HCT116 (cell line): ENCODE results near the gene CDCP2. TPM values are rescaled to one million over a fixed set of nuclear protein-coding genes. Genes with fewer than 3 reads are reported as not detected.

ENCODE experiments used
- ATAC-seq: fragments of 200-7000 bp; cut with Tn5 transposase; 2 replicates; pipeline ENCODE4 v1.9.1; 2020; ENCODE audit warnings: mild to moderate bottlenecking, moderate library complexity
- BruUV-seq: library from RNA; stranded (reverse); fragments of 400-500 nt; replicated peaks from 2 replicates; lab custom pipeline; 2021; lab: Mats Ljungman, UMichigan
- CTCF ChIA-PET: fragments of 300-600 bp; sonication (Branson Sonifier 250); formaldehyde crosslinking; loops from one replicate; lab custom pipeline; 2021; ENCODE audit warnings: antibody characterized with exemption; lab: Charles Lee
- POLR2A ChIA-PET: fragments of 300-600, 350-600 bp; sonication (Branson Sonifier 250); formaldehyde crosslinking; loops from one replicate; lab custom pipeline; 2021; ENCODE audit warnings: antibody characterized with exemption; lab: Charles Lee
- RAD21 ChIA-PET, 2 experiments: fragments of 300-600 bp; sonication (Branson Sonifier 250); formaldehyde crosslinking; loops; one replicate each; lab custom pipeline; 2023; ENCODE audit warnings: low total read pairs in 2 of 2; ENCODE audit not compliant: uncharacterized antibody in 2 of 2, unreplicated experiment in 2 of 2, low non-redundant PET in 1 of 2; lab: Charles Lee
- DNase-seq: peaks from one replicate; pipeline ENCODE4 v3.0.0-alpha.2; 2010; ENCODE audit warnings: low read depth, low spot score
- H2AFZ ChIP-seq: fragments of 200-600 bp; shearing (Covaris generic), sonication (generic); 2 replicates; pipeline ENCODE4 v1.6.1; 2017; ENCODE audit warnings: low read depth, mixed run types, mixed read lengths, antibody characterized with exemption, low read length; ENCODE audit not compliant: poor library complexity, severe bottlenecking
- H3K27ac ChIP-seq: 2 replicates; pipeline ENCODE4 v1.5.1; 2012; ENCODE audit warnings: low read depth, low read length
- H3K27me3 ChIP-seq: fragments of 200-600 bp; sonication (generic); 2 replicates; pipeline ENCODE4 v1.6.1; 2016; ENCODE audit warnings: mixed run types, low read length, mixed read lengths; ENCODE audit not compliant: insufficient read depth
- H3K36me3 ChIP-seq, 2 experiments: fragments of 200-500 bp in 1 of 2; fragments of 200-600 bp in 1 of 2; sonication (Bioruptor generic) in 1 of 2; sonication (generic) in 1 of 2; 2 replicates each; pipeline versions ENCODE4 v1.5.1 to v1.6.1; 2014 to 2016; ENCODE audit warnings: low read length in 2 of 2, inconsistent platforms in 1 of 2, mixed read lengths in 1 of 2, mixed run types in 1 of 2; ENCODE audit not compliant: insufficient read depth in 2 of 2, control insufficient read depth in 1 of 2
- H3K4me1 ChIP-seq, 2 experiments: fragments of 200-600 bp in 1 of 2; sonication (generic) in 1 of 2; 2 replicates each; pipeline versions ENCODE4 v1.5.1 to v1.6.1; 2012 to 2017; ENCODE audit warnings: low read length in 2 of 2, inconsistent platforms in 1 of 2, mild to moderate bottlenecking in 1 of 2, mixed read lengths in 1 of 2, mixed run types in 1 of 2, moderate library complexity in 1 of 2; ENCODE audit not compliant: insufficient read depth in 2 of 2, control insufficient read depth in 1 of 2
- H3K4me2 ChIP-seq: fragments of 200-600 bp; sonication (generic); 2 replicates; pipeline ENCODE4 v1.6.1; 2017; ENCODE audit warnings: mixed run types, low read length, mixed read lengths
- H3K4me3 ChIP-seq, 2 experiments: fragments of 200-600 bp in 1 of 2; sonication (generic) in 1 of 2; replicated peaks in 1 of 2; 2 replicates each; pipeline ENCODE4 v1.5.1; 2011 to 2016; ENCODE audit warnings: low read length in 2 of 2, control low read depth in 1 of 2, low read depth in 1 of 2, mild to moderate bottlenecking in 1 of 2, mixed read lengths in 1 of 2, mixed run types in 1 of 2
- H3K79me2 ChIP-seq: fragments of 200-600 bp; sonication (generic); 2 replicates; pipeline ENCODE4 v1.6.1; 2017; ENCODE audit warnings: mild to moderate bottlenecking, mixed run types, low read length, moderate library complexity, mixed read lengths; ENCODE audit not compliant: insufficient read depth
- H3K9ac ChIP-seq: fragments of 200-600 bp; sonication (generic); 2 replicates; pipeline ENCODE4 v1.6.1; 2016; ENCODE audit warnings: low read length, mixed read lengths
- H3K9me2 ChIP-seq: fragments of 200-600 bp; sonication (generic), shearing (Covaris generic); 2 replicates; pipeline ENCODE4 v1.6.1; 2017; ENCODE audit warnings: mixed run types, mild to moderate bottlenecking, moderate library complexity; ENCODE audit not compliant: insufficient read depth
- H3K9me3 ChIP-seq, 2 experiments: fragments of 200-500 bp in 1 of 2; fragments of 200-600 bp in 1 of 2; sonication (Bioruptor generic) in 1 of 2; sonication (generic) in 1 of 2; 2 replicates each; pipeline ENCODE4 v1.6.1; 2014 to 2017; ENCODE audit warnings: low read length in 2 of 2, mixed read lengths in 2 of 2, inconsistent platforms in 1 of 2, low read depth in 1 of 2, mild to moderate bottlenecking in 1 of 2, mixed run types in 1 of 2, moderate library complexity in 1 of 2; ENCODE audit not compliant: control insufficient read depth in 1 of 2, insufficient read depth in 1 of 2
- H4K20me1 ChIP-seq: fragments of 200-600 bp; sonication (generic), shearing (Covaris generic); 2 replicates; pipeline ENCODE4 v1.6.1; 2017; ENCODE audit warnings: mixed run types, mild to moderate bottlenecking, moderate library complexity; ENCODE audit not compliant: insufficient read depth
- CEBPB ChIP-seq: IDR thresholded peaks from 2 replicates; pipeline ENCODE4 v1.6.1; 2012; ENCODE audit warnings: low read depth
- ELF1 ChIP-seq: IDR thresholded peaks from 2 replicates; pipeline ENCODE4 v1.6.1; 2012; ENCODE audit warnings: low read depth, borderline replicate concordance
- EZH2 ChIP-seq: fragments of 200-600 bp; sonication (generic); IDR thresholded peaks from 2 replicates; pipeline ENCODE4 v1.6.1; 2017; ENCODE audit warnings: antibody characterized with exemption, mixed run types
- FOSL1 ChIP-seq: IDR thresholded peaks from 2 replicates; pipeline ENCODE4 v1.6.1; 2012; ENCODE audit warnings: low read depth
- JUND ChIP-seq: IDR thresholded peaks from 2 replicates; pipeline ENCODE4 v1.6.1; 2012
- POLR2A ChIP-seq: IDR thresholded peaks from 2 replicates; pipeline ENCODE4 v1.7.0; 2011; ENCODE audit warnings: borderline replicate concordance; ENCODE audit not compliant: insufficient read depth, insufficient read length; ENCODE audit errors: extremely low read depth
- POLR2AphosphoS5 ChIP-seq: IDR thresholded peaks from 2 replicates; pipeline ENCODE4 v1.6.1; 2011; ENCODE audit warnings: mild to moderate bottlenecking, low read depth, low read length, moderate library complexity
- RAD21 ChIP-seq: IDR thresholded peaks from 2 replicates; pipeline ENCODE4 v1.6.1; 2012; ENCODE audit warnings: low read depth, mild to moderate bottlenecking
- SIN3A ChIP-seq: IDR thresholded peaks from 2 replicates; pipeline ENCODE4 v1.6.1; 2012; ENCODE audit warnings: low read depth
- SP1 ChIP-seq: IDR thresholded peaks from 2 replicates; pipeline ENCODE4 v1.6.1; 2012; ENCODE audit warnings: low read depth
- TCF7L2 ChIP-seq: IDR thresholded peaks from 2 replicates; pipeline ENCODE4 v1.7.0; 2011; ENCODE audit warnings: borderline replicate concordance, inconsistent platforms; ENCODE audit not compliant: insufficient read depth, insufficient read length; ENCODE audit errors: extremely low read depth
- YY1 ChIP-seq: IDR thresholded peaks from 2 replicates; pipeline ENCODE4 v1.6.1; 2011; ENCODE audit warnings: low read length, low read depth, moderate library complexity, mild to moderate bottlenecking; ENCODE audit not compliant: insufficient replicate concordance; ENCODE audit errors: extremely low read depth
- intact Hi-C: fragments of 100-400 bp; cut with micrococcal nuclease; formaldehyde crosslinking; loops from 2 replicates; pipeline ENCODE4 v1.10.0; 2022
- total RNA-seq: library from RNA; stranded (reverse); gene quantifications from one replicate; pipeline ENCODE4 v1.2.1, GENCODE V29; 2021; ENCODE audit not compliant: unreplicated experiment
- TF ChIP-seq, protein P1 (sequence below): IDR thresholded peaks from 2 replicates; pipeline ENCODE4 v1.6.1; 2012
- TF ChIP-seq, protein P2 (sequence below), 3 experiments: fragments of 200-600 bp in 1 of 3; sonication (generic) in 1 of 3; IDR thresholded peaks in 2 of 3; conservative IDR thresholded peaks in 1 of 3; 2 replicates each; pipeline ENCODE4 v1.5.1; 2012 to 2017; ENCODE audit warnings: low read depth in 2 of 3, low read length in 2 of 3, antibody characterized with exemption in 1 of 3, borderline replicate concordance in 1 of 3, control low read depth in 1 of 3, mild to moderate bottlenecking in 1 of 3, mixed read lengths in 1 of 3, mixed run types in 1 of 3, moderate library complexity in 1 of 3; ENCODE audit not compliant: insufficient read depth in 1 of 3

CDCP2 gene
- total RNA-seq, 1 experiment from 2014 or later: 0.22 TPM

DNA sequence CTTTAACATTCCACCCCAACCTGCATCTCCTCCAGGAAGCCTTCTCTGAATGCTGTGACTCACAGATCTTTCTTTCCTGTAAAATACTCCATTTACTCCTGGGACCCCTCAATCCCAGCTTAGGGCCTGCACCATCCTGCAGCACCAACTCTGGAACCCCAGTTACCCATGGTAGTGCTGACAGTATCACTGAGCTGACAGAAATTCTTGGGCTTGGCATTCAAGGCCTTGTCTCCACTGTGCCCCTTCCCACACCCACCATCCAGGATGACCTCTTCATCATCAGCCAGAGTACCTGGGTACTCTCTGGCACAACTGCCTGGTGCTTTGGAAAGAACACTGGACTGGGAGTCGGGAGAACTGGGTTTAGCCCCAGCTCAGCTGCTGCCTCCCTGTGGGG is 38.7 kb upstream of the CDCP2 start:
- no peaks in the 10 kb centered on the region for H3K9me3 ChIP-seq
- no peak overlapping the region for H3K9ac ChIP-seq
- ChIA-PET RAD21 (no interaction called here), POLR2A (no interaction called here), CTCF (no interaction called here)
- H3K4me1 ChIP-seq: no peaks in the 10 kb centered on the region
- H3K4me2 ChIP-seq: no peak overlapping the region
- no peaks in the 10 kb centered on the region for H3K79me2 ChIP-seq
- no peaks in the 10 kb centered on the region for H3K27me3 ChIP-seq
- H2AFZ ChIP-seq: no peak overlapping the region
- no peaks in the 10 kb centered on the region for H4K20me1 ChIP-seq
- no peaks in the 10 kb centered on the region for H3K9me2 ChIP-seq
- no TSS peak for BruUV-seq
- H3K4me3 ChIP-seq: no peak overlapping the region
- ATAC-seq (no peak), DNase-seq (no peak)
- intact Hi-C loops: no loop called here
- H3K27ac ChIP-seq: no peak overlapping the region
- 0 out of 4 replicates have a peak, but pooled peaks cover 0 to 3% of the 10 kb centered on the region in 2 experiments for H3K36me3 ChIP-seq
- TF ChIP-seq POLR2AphosphoS5 (no peak), JUND (no peak), SP1 (no peak), ELF1 (no peak), TCF7L2 (no peak), YY1 (no peak), FOSL1 (no peak), EZH2 (no peak)
- TF ChIP-seq, protein P1, sequence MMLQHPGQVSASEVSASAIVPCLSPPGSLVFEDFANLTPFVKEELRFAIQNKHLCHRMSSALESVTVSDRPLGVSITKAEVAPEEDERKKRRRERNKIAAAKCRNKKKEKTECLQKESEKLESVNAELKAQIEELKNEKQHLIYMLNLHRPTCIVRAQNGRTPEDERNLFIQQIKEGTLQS: no peak

- H3K27me3 ChIP-seq: no peaks in the 10 kb centered on the region
- no peaks in the 10 kb centered on the region for H4K20me1 ChIP-seq
- no peak overlapping the region for H3K27ac ChIP-seq
These were observed 37.7 kb upstream of the CDCP2 start for GRCh38 chr1:54190526-54190925.

More at GRCh38 chr1:54190526-54190925, 37.7 kb upstream of the CDCP2 start:
- RAD21 ChIA-PET: no interaction called here
- H3K9ac ChIP-seq: no peak overlapping the region
- intact Hi-C loops: no loop called here
- no peak overlapping the region for H2AFZ ChIP-seq
- CTCF ChIA-PET: interaction anchor here (1.3 kb wide), 1 partner anchor 9 kb away, joined by 3 read pairs; no protein-coding TSS in a partner anchor
- no peak overlapping the region for H3K4me3 ChIP-seq
- ATAC-seq (no peak), DNase-seq (no peak)
- POLR2A ChIA-PET: no interaction called here
- H3K4me2 ChIP-seq: no peak overlapping the region
- BruUV-seq: no TSS peak
- H3K4me1 ChIP-seq: no peaks in the 10 kb centered on the region
- 0 out of 4 replicates have a peak, but pooled peaks cover 0 to 3% of the 10 kb centered on the region in 2 experiments for H3K36me3 ChIP-seq
- no peaks in the 10 kb centered on the region for H3K9me3 ChIP-seq
- no peaks in the 10 kb centered on the region for H3K9me2 ChIP-seq
- no peaks in the 10 kb centered on the region for H3K79me2 ChIP-seq
- TF ChIP-seq CEBPB (no peak), TCF7L2 (no peak), RAD21 (no peak), POLR2A (no peak), EZH2 (no peak), JUND (no peak), SIN3A (no peak), YY1 (no peak)
- TF ChIP-seq, protein P2, sequence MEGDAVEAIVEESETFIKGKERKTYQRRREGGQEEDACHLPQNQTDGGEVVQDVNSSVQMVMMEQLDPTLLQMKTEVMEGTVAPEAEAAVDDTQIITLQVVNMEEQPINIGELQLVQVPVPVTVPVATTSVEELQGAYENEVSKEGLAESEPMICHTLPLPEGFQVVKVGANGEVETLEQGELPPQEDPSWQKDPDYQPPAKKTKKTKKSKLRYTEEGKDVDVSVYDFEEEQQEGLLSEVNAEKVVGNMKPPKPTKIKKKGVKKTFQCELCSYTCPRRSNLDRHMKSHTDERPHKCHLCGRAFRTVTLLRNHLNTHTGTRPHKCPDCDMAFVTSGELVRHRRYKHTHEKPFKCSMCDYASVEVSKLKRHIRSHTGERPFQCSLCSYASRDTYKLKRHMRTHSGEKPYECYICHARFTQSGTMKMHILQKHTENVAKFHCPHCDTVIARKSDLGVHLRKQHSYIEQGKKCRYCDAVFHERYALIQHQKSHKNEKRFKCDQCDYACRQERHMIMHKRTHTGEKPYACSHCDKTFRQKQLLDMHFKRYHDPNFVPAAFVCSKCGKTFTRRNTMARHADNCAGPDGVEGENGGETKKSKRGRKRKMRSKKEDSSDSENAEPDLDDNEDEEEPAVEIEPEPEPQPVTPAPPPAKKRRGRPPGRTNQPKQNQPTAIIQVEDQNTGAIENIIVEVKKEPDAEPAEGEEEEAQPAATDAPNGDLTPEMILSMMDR (IDR thresholded peaks at IDR 0.05 in 2 of 3, conservative IDR thresholded peaks at IDR 0.05 in 1 of 3; ENCODE audit: borderline replicate concordance in 1 of 3, insufficient read depth in 1 of 3, low read depth in 2 of 3, low read length in 2 of 3): no peak
- TF ChIP-seq, protein P1: no peak
